Parathyroid adenoma (tissue), 2 donors: ENCODE results near the gene CMTM3.
A peak's percentile ranks its signal among the peaks of the same experiment; 100 is the strongest.
"Not testable (repeated sequence)": the region's sequence is repeated elsewhere in the genome, so short reads cannot be mapped to it uniquely, and the experiment has no call there.

Source experiments
- H2AFZ ChIP-seq: fragments of 300-600 bp; sonication (generic); one replicate; pipeline ENCODE4 v1.7.0; 2017; ENCODE audit warnings: antibody characterized with exemption, mild to moderate bottlenecking
- H3K27ac ChIP-seq: fragments of 300-600 bp; sonication (generic); one replicate; pipeline ENCODE4 v1.7.0; 2017
- H3K27me3 ChIP-seq: fragments of 300-600 bp; sonication (generic); one replicate; pipeline ENCODE4 v1.7.0; 2017; ENCODE audit warnings: low read length; ENCODE audit not compliant: control insufficient read depth, insufficient read depth
- H3K36me3 ChIP-seq: fragments of 300-600 bp; sonication (generic); one replicate; pipeline ENCODE4 v1.7.0; 2017; ENCODE audit warnings: low read length; ENCODE audit not compliant: control insufficient read depth, insufficient read depth
- H3K4me1 ChIP-seq: fragments of 300-600 bp; sonication (generic); one replicate; pipeline ENCODE4 v1.7.0; 2017; ENCODE audit warnings: control low read depth
- H3K4me2 ChIP-seq: fragments of 300-600 bp; sonication (generic); one replicate; pipeline ENCODE4 v1.7.0; 2017; ENCODE audit warnings: low read length
- H3K4me3 ChIP-seq: fragments of 300-600 bp; sonication (generic); one replicate; pipeline ENCODE4 v1.7.0; 2017; ENCODE audit warnings: low read depth, low read length
- H3K79me2 ChIP-seq: fragments of 300-600 bp; sonication (generic); one replicate; pipeline ENCODE4 v1.7.0; 2017; ENCODE audit warnings: control low read depth
- H3K9ac ChIP-seq: fragments of 300-600 bp; sonication (generic); one replicate; pipeline ENCODE4 v1.7.0; 2017; ENCODE audit warnings: mild to moderate bottlenecking
- H3K9me3 ChIP-seq: fragments of 300-600 bp; sonication (generic); one replicate; pipeline ENCODE4 v1.7.0; 2017; ENCODE audit warnings: low read length; ENCODE audit not compliant: control insufficient read depth
- TF ChIP-seq, protein P1 (sequence below): fragments of 300-600 bp; sonication (generic); IDR thresholded peaks from one replicate; pipeline ENCODE4 v1.7.0; 2017; ENCODE audit warnings: antibody characterized with exemption, mild to moderate bottlenecking
- donor health status: primary hyperparathyroidism.

Gene CMTM3

DNA sequence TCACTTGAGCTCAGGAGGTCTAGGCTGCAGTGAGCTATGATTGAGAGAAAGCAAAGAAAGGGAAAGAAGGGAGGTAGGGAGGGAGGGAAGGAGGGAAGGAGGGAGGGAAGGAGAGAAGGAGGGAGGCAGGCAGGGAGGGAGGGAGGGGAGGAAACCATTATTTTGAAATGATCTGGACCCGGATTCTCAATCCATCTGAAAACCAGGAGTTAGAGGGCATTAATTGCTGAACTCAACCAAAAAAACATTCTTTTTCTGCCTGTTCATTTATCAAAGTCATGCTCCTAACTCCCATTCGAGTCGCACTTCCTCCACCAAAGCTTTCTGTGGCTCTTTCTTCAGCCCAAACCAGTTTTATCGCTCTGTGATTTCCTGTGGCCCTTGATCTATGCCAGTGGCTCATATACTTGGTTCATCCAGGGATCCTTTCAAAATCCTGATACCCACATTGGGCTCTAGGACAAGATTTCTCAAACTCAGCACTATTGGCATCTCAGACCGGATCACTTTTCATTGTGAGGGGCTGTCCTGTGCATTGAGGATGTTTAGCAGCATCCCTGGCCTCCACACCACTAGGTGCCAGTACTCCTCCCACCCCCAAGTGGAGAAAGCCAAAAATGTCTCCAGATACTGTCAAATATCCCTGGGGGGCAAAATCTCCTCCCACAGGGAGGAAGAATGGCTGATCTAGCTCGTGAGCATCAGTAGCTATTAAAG, 53.8 kb downstream of the CMTM3 start:
- Histone ChIP-seq H3K27me3 (no peaks in the 10 kb centered on the region), H3K79me2 (peaks cover 45% of the 10 kb centered on the region), H3K27ac (no peak overlapping the region), H3K9ac (no peak overlapping the region), H3K4me2 (peak overlapping the region; percentile 11), H2AFZ (no peak overlapping the region), H3K4me3 (no peak overlapping the region), H3K9me3 (no peaks in the 10 kb centered on the region), H3K4me1 (peaks cover 26% of the 10 kb centered on the region), H3K36me3 (no peaks in the 10 kb centered on the region)
- TF ChIP-seq, protein P1, sequence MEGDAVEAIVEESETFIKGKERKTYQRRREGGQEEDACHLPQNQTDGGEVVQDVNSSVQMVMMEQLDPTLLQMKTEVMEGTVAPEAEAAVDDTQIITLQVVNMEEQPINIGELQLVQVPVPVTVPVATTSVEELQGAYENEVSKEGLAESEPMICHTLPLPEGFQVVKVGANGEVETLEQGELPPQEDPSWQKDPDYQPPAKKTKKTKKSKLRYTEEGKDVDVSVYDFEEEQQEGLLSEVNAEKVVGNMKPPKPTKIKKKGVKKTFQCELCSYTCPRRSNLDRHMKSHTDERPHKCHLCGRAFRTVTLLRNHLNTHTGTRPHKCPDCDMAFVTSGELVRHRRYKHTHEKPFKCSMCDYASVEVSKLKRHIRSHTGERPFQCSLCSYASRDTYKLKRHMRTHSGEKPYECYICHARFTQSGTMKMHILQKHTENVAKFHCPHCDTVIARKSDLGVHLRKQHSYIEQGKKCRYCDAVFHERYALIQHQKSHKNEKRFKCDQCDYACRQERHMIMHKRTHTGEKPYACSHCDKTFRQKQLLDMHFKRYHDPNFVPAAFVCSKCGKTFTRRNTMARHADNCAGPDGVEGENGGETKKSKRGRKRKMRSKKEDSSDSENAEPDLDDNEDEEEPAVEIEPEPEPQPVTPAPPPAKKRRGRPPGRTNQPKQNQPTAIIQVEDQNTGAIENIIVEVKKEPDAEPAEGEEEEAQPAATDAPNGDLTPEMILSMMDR: no peak

- no peak overlapping the region for H2AFZ ChIP-seq
- H3K9ac ChIP-seq: no peak overlapping the region
- TF ChIP-seq, protein P1: no peak
- H3K36me3 ChIP-seq: no peaks in the 10 kb centered on the region
- H3K27ac ChIP-seq: no peak overlapping the region
- H3K4me1 ChIP-seq: peaks cover 24% of the 10 kb centered on the region
- no peaks in the 10 kb centered on the region for H3K9me3 ChIP-seq
- no peak overlapping the region for H3K4me3 ChIP-seq
- H3K27me3 ChIP-seq: no peaks in the 10 kb centered on the region
- H3K4me2 ChIP-seq: no peak overlapping the region
- peaks cover 39% of the 10 kb centered on the region for H3K79me2 ChIP-seq
Measured at GRCh38 chr16:66658860-66659190, 54.3 kb downstream of the CMTM3 start.

- Histone ChIP-seq H3K4me3 (peak overlapping the region; percentile 24), H3K4me2 (peak overlapping the region; percentile 59), H3K4me1 (peaks cover 23% of the 10 kb centered on the region), H3K9me3 (no peaks in the 10 kb centered on the region), H3K36me3 (no peaks in the 10 kb centered on the region), H3K27me3 (no peaks in the 10 kb centered on the region), H3K27ac (peak overlapping the region; percentile 80), H2AFZ (peak overlapping the region; percentile 18), H3K9ac (no peak overlapping the region), H3K79me2 (peaks cover 22% of the 10 kb centered on the region)
- TF ChIP-seq, protein P1: peak; percentile 44
Measured at GRCh38 chr16:66660422-66661209, 56.1 kb downstream of the CMTM3 start.

DNA sequence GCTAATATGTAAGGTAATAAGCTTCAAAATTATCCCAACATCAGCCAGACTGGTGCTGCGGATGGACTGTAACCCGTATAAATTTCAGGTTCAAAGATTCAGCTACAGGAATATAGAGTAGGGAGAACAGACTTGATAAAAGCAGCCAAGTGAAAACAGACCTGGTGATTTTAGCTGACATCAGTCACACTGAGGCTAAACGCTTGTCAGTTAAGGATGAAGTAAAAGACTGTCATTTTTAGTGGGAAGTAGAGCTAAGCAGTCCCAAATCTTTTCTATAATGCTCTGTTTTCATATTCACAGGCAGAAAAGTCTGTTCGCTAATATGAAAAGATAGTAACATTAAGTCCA, 56.7 kb downstream of the CMTM3 start:
- Histone ChIP-seq H3K4me3 (peak overlapping the region; percentile 17), H2AFZ (peak overlapping the region; percentile 18), H3K27ac (peak overlapping the region; percentile 80)

GRCh38 chr16:66661671-66662346, 57.3 kb downstream of the CMTM3 start:
- Histone ChIP-seq H3K4me2 (peak overlapping the region; percentile 47), H3K79me2 (peaks cover 13% of the 10 kb centered on the region), H3K4me3 (peak overlapping the region; percentile 9), H3K27ac (peak overlapping the region; percentile 80), H3K4me1 (peaks cover 23% of the 10 kb centered on the region)
- not testable (repeated sequence) for H3K9me3 ChIP-seq, H3K36me3 ChIP-seq, H3K27me3 ChIP-seq, H2AFZ ChIP-seq, H3K9ac ChIP-seq

More for the DNA sequence above, 56.7 kb downstream of the CMTM3 start:
- Histone ChIP-seq H3K9me3 (no peaks in the 10 kb centered on the region), H3K4me2 (peak overlapping the region; percentile 59), H3K9ac (no peak overlapping the region), H3K27me3 (no peaks in the 10 kb centered on the region), H3K36me3 (no peaks in the 10 kb centered on the region), H3K79me2 (peaks cover 17% of the 10 kb centered on the region), H3K4me1 (peaks cover 23% of the 10 kb centered on the region)
- TF ChIP-seq, protein P1: no peak
